Fibroblast of skin of right biceps (primary cell): ENCODE data around the gene IFI6.
"Not testable (repeated sequence)": the region's sequence is repeated elsewhere in the genome, so short reads cannot be mapped to it uniquely, and the experiment has no call there.

Experiments used
- DNase-seq: peaks from one replicate; pipeline ENCODE4 v3.0.0-alpha.2; 2013

IFI6 gene

DNA sequence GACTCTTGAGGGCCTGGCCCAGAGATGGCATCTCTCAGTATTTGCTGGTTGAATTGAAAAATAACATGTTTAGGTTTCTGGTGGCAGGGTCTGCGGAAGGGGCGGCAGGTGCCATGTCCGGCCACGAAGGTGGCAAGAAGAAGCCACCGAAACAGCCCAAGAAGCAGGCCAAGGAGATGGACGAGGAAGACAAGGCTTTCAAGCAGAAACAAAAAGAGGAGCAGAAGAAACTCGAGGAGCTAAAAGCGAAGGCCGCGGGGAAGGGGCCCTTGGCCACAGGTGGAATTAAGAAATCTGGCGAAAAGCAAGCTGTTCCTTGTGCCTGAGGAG is 22.7 kb downstream of the IFI6 start:
- no peak for DNase-seq

- DNase-seq = no peak
Measured at GRCh38 chr1:27648602-27649305, 23.2 kb downstream of the IFI6 start.

GRCh38 chr1:27647328-27647727 is 24.7 kb downstream of the IFI6 start:
- no peak for DNase-seq

GRCh38 chr1:27646676-27647075 is 25.3 kb downstream of the IFI6 start:
- no peak for DNase-seq

DNA sequence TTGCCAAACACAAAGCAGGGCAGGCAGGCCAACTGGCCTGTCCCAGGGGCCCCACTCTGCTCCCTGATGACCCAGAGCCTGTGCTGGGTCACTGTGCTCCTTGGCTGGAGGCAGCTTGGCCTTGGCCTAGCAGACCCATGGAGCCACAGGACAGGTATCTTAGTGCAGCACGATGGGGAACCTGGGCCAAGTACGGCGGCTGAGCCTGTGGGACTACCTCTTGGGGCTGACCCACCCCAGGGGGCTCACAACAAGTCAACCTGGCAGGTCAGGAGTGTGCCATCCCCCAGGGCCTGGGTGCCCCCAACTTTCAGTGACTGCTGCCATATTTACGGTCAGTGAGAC is 26.9 kb downstream of the IFI6 start:
- no peak for DNase-seq

DNA sequence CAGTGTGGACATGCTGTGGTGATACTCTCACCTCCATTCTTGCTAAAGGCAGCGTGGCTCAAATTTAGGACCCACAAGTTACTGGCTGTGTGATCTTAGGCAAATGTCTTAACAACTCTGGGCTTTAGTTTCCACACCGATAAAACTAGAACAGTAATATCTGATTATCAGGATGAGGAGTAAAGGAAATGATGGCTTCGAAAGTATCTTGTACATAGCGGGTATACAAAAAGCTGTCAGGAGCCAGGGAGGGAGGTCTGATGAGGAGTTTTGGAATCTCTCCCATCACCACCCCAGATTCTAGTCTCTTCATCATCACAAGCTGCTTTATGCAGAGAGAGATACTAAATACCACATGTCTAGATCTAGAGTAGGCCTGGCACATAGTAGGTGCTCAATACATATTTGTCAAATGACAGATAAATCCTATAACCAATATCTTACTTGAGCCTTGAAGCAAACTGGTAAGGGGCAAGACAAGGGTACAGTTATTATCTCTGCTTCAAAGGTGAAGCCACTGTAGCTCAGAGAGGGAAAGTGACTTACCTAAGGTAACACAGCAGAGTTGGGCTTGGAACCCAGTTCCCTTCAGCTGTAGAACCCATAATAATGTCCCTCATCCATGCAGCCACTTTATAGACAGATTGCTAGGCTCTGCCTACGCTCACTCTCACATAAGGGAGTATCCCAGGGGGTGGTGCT is 27.5 kb downstream of the IFI6 start:
- no peak for DNase-seq

GRCh38 chr1:27643600-27644368 is 28.2 kb downstream of the IFI6 start:
- DNase-seq = peak; percentile 50

GRCh38 chr1:27640514-27640913 is 31.5 kb downstream of the IFI6 start:
- not testable (repeated sequence) for DNase-seq

DNA sequence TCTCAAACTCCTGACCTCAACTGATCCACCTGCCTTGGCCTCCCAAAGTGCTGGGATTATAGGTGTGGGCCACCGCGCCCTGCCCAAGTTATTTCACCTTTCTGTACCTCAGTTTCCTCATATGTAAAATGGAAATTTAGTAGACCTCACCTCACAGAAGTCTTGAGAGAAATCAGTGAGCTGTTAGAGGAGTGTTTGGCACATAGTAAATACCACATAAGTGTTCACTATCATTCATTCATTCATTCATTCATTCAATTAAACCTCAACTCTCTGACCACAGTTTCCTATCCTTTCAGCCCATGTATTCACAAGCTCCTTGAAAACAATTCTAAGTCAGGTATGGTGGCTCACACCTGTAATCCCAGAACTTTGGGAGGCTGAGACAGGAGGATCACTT is 33.2 kb downstream of the IFI6 start:
- no peak for DNase-seq

DNA sequence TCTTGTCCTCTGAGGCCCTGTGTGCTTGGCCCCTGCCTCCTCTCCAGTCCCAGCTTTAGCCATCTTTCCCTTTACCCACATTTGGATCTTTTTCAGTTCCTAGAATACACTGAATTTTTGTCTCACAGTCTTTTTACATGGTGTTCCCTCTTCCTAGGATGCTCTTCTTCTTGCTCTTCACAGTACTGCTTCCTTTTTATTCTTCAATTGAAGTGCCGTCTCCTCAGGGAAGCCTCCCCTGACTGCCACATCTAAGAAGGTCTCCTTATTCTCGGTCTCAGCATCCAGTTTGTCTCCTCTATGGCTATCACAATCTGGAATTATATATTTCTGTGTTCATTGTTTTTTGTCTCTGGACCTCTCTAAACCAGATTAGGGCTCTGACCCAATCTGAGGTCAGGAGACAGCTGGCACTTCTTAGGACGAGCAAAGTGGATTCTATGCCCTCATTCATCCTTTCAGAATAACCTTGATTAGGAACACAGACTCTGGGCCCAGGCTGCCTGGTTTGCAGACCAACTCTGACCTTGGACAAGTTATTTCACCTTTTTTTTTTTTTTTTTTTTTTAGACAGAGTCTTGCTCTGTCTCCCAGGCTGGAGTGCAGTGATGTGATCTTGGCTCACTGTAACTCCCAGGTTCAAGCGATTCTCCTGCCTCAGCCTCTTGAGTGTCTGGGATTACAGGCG is 33.8 kb downstream of the IFI6 start:
- no peak for DNase-seq

GRCh38 chr1:27635396-27636142 is 36.4 kb downstream of the IFI6 start:
- DNase-seq = no peak

DNA sequence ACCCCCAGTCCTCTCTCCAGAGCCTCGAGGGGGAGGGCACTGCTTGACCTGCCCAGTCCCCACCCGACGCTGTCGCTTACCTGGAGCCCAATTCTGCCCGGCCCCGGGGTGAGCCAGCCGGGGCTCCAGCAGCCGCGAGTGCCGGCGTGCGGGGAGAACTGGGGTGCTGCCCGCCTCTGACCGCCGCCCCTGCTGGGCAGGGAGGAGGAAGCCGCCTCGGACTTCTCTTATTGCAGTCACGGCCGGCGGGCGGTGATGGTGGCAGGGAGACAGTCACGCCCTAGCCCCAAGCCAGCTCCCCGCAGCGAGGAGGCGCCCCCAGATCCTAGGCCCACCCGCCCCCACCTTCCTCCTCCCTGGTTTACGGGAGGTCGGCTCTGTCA is 37.0 kb downstream of the IFI6 start, which contains the start of gene FGR:
FGR (minus strand) TSS at position 201 of the 383 bp plus-strand sequence. CDS start 11,269 bp downstream, outside the sequence.
- DNase-seq = no peak

GRCh38 chr1:27634177-27634984 is 37.6 kb downstream of the IFI6 start:
- DNase-seq = no peak

- no peak for DNase-seq
Measured at GRCh38 chr1:27633640-27634176, 38.3 kb downstream of the IFI6 start.

GRCh38 chr1:27633298-27633610 is 38.7 kb downstream of the IFI6 start:
- DNase-seq = no peak

DNA sequence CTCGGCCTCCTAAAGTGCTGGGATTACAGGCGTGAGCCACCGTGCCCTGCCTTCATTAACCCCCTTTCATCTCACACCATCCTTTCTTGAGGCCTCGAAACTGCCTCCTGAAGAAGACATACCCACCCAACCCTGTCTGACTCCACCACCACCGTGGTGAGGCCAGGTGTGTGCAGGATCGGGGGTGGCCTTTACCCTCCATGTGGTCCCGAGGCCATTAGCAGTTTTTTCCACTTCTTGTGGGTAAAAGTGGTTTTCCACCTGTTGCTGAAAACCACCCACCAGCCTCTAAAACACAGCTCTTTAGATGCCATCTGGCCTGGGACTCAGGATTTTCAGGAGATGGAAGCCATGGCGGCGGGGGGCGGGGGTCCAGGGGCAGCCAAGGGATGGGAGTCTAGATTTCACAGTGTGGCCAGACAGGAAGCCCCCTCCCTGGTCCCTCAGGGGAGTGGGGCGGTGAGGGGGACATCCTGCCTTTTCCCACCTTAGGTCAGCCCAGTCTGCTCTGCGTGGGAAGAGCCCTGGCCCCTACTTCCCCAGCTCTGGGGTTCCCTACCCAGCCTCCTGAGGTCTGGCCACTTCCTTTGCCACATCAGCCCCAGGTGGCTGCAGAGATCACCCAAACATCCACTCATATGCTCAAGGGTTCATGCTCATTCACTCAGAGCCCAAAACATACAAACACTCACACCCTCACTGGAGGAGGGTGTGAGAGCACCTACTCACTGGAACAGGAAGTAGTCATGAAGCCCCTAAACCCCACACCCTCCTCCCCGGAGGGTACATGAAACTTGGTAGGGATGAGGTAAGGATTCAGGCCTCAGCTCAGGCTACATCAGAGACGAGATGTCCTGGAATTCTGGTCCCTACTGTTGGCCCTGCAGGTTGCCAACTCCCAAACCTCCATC is 39.4 kb downstream of the IFI6 start:
- no peak for DNase-seq

DNA sequence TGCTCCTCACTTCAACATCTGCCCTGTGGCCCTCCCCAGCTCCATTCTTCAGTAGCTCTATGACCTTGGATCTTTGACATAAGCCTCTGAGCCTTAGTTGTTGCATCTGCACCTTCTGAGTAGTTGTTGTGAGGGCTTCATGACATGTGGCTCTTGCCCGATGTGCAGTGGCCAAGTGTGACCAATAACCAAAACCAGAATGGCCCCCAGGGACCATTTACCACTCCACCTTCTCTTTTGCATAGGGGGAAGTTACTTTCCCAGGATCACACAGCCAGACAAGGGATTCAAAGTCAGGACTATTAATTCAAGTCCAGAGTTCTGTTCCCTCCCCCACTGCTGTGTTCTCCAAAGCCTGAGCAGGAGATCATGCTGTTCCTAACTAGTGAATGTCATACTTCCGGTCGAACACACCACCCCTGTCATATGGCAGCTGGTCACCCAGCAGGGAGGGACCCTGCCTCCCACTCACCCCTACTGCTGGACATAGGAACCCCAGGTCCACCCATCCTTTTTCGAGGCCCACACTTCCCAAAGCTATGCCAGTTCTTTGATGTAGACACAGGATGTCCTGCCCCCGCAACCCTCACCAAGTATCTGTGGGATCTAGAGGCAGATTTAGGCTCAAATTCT is 41.0 kb downstream of the IFI6 start:
- DNase-seq = no peak

DNA sequence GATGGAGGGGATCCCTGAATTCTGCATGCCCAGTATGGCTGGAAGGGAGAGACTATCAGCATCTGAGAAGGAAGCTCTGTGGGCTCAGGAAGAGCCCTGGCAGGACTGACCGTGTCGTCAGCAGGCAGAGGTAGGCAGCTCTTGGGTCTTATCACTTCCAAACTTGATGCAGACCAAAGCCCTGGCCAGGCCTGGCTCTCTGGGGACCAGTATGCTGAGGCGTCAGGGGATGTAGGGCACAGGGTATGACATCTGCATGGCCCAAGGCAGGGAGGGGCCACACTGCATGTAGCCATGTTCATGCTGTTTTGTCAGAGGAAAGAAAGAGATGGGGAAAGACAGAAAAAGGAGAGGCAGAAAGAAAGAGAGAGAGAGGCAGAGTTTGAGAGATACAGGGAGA is 43.3 kb downstream of the IFI6 start:
- DNase-seq = no peak

DNA sequence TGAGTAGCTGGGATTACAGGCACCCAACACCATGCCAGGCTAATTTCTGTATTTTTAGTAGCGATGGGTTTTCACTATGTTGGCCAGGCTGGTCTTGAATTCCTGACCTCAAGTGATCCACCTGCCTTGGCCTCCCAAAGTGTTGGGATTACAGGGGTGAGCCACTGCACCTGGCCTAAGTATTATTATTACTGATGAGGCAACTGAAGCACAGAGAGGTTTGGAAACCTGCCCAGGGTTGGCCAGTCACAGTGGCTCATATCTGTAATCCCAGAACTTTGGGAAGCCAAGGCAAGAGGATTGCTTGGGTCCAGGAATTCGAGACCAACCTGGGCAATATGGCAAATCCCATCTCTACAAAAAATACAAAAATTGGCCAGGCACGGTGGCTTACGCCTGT is 44.3 kb downstream of the IFI6 start:
- not testable (repeated sequence) for DNase-seq

DNA sequence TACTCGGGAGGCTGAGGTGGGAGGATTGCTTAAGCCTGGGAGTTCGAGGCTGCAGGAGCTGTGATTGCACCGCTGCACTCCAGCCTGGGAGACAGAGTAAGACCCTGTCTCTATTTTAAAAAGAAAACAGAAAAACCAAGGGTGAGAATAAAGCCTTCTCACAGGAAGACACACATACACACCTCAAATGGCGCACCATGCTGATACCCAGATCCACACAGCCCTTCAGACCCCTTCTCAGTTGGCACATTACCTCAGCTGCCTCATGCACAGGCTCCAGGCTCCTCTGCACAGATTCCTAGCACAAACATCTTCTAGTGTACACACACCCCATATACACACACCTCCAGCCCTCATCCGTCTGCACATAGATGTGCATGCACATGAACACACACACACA is 44.9 kb downstream of the IFI6 start:
- DNase-seq = no peak
